ENCODE measurements around the gene LAMTOR2.

LAMTOR2 gene

GRCh38 chr1:156055281-156056048, 883 bp downstream of the LAMTOR2 start:
- Histone ChIP-seq H3K4me3 (ENCODE audit: insufficient read depth in 1 of 2, low read depth in 1 of 2, low read length in 2 of 2) (peak overlapping the region; percentile 81 to 96), H2BK12ac (ENCODE audit: low read length in 2 of 2) (no peak overlapping the region), H2BK5ac (ENCODE audit: low read depth, low read length, poor library complexity, severe bottlenecking) (no peak overlapping the region), H3K36me3 (ENCODE audit: control insufficient read depth in 1 of 2, insufficient read depth in 2 of 2, low read depth in 1 of 2, low read length in 2 of 2) (peaks cover 23 to 25% of the 10 kb centered on the region in 2 experiments), H3K18ac (ENCODE audit: low read depth in 1 of 2, low read length in 2 of 2) (peak overlapping the region; percentile 81 to 91), H3K79me1 (replicated peaks; ENCODE audit: low read length, poor library complexity, severe bottlenecking) (peaks cover 27% of the 10 kb centered on the region), H3K9me3 (ENCODE audit: control insufficient read depth, low read length) (no peaks in the 10 kb centered on the region), H3K4me1 (ENCODE audit: control insufficient read depth, insufficient read depth, low read depth, low read length) (peaks cover 8% of the 10 kb centered on the region), H3K9ac (ENCODE audit: low read length) (peak overlapping the region; percentile 93), H3K14ac (ENCODE audit: low read length in 2 of 2) (peak overlapping the region in 1 of 2 experiments; percentile 45), H3K4me2 (ENCODE audit: low read length, poor library complexity, severe bottlenecking) (peak overlapping the region; percentile 96), H2AK5ac (ENCODE audit: low read length, severe bottlenecking) (no peak overlapping the region), H2BK15ac (ENCODE audit: low read depth, poor library complexity, severe bottlenecking) (peak overlapping the region; percentile 60), H3K27ac (ENCODE audit: low read length, poor library complexity, severe bottlenecking) (no peak overlapping the region), H3K4ac (ENCODE audit: low read depth in 1 of 2, low read length in 2 of 2) (peak overlapping the region in 1 of 2 experiments; percentile 62), H4K91ac (ENCODE audit: low read length) (no peak overlapping the region), H3K23ac (ENCODE audit: low read length in 2 of 2) (peak overlapping the region in 1 of 2 experiments; percentile 83), H4K8ac (ENCODE audit: low read length) (peak overlapping the region; percentile 66), H2BK120ac (ENCODE audit: low read depth, low read length) (no peak overlapping the region), H2AFZ (ENCODE audit: low read depth, low read length) (peak overlapping the region; percentile 84), H3K27me3 (ENCODE audit: control insufficient read depth in 1 of 2, insufficient read depth in 1 of 2, low read length in 2 of 2) (no peaks in the 10 kb centered on the region)
- whole genome bisulfite sequencing = 27% methylated on average over 14 of the region's 17 CpGs
- peak; percentile 39 for DNase-seq

GRCh38 chr1:156056326-156056849, 1.8 kb downstream of the LAMTOR2 start:
- peaks cover 14 to 20% of the 10 kb centered on the region in 2 experiments for H3K36me3 ChIP-seq (ENCODE audit: control insufficient read depth in 1 of 2, insufficient read depth in 2 of 2, low read depth in 1 of 2, low read length in 2 of 2)
- H2BK15ac ChIP-seq (ENCODE audit: low read depth, poor library complexity, severe bottlenecking) = no peak overlapping the region
- no peak overlapping the region for H2BK120ac ChIP-seq (ENCODE audit: low read depth, low read length)
- H3K4me2 ChIP-seq (ENCODE audit: low read length, poor library complexity, severe bottlenecking) = no peak overlapping the region
- no peak overlapping the region for H3K27ac ChIP-seq (ENCODE audit: low read length, poor library complexity, severe bottlenecking)
- no peak overlapping the region for H4K8ac ChIP-seq (ENCODE audit: low read length)
- H3K9me3 ChIP-seq (ENCODE audit: control insufficient read depth, low read length) = no peaks in the 10 kb centered on the region
- no peaks in the 10 kb centered on the region for H3K27me3 ChIP-seq (ENCODE audit: control insufficient read depth in 1 of 2, insufficient read depth in 1 of 2, low read length in 2 of 2)
- H3K9ac ChIP-seq (ENCODE audit: low read length) = peak overlapping the region; percentile 93
- no peak overlapping the region for H2AK5ac ChIP-seq (ENCODE audit: low read length, severe bottlenecking)
- H3K4me1 ChIP-seq (ENCODE audit: control insufficient read depth, insufficient read depth, low read depth, low read length) = peaks cover 11% of the 10 kb centered on the region
- no peak overlapping the region for H3K14ac ChIP-seq (ENCODE audit: low read length in 2 of 2)
- H2BK12ac ChIP-seq (ENCODE audit: low read length in 2 of 2) = peak overlapping the region in 1 of 2 experiments; percentile 31
- WGBS = 100% methylated on average over 1 of the region's 1 CpG
- H2AFZ ChIP-seq (ENCODE audit: low read depth, low read length) = no peak overlapping the region
- H3K4me3 ChIP-seq (ENCODE audit: insufficient read depth in 1 of 2, low read depth in 1 of 2, low read length in 2 of 2) = no peak overlapping the region
- H3K79me1 ChIP-seq (replicated peaks; ENCODE audit: low read length, poor library complexity, severe bottlenecking) = peaks cover 18% of the 10 kb centered on the region
- H4K91ac ChIP-seq (ENCODE audit: low read length) = no peak overlapping the region
- no peak overlapping the region for H3K4ac ChIP-seq (ENCODE audit: low read depth in 1 of 2, low read length in 2 of 2)
- no peak overlapping the region for H3K18ac ChIP-seq (ENCODE audit: low read depth in 1 of 2, low read length in 2 of 2)
- no peak overlapping the region for H2BK5ac ChIP-seq (ENCODE audit: low read depth, low read length, poor library complexity, severe bottlenecking)
- peak overlapping the region in 1 of 2 experiments; percentile 75 for H3K23ac ChIP-seq (ENCODE audit: low read length in 2 of 2)
- DNase-seq = no peak

GRCh38 chr1:156060937-156061636, 6.5 kb downstream of the LAMTOR2 start, which contains the start of gene RAB25:
TSS of gene RAB25 (plus strand) at chr1:156061160. CDS start at chr1:156061401, 241 bp downstream.
- no peak within 1 kb of the TSS for H2BK120ac ChIP-seq (ENCODE audit: low read depth, low read length)
- DNase-seq = no peak
- no peak within 1 kb of the TSS for H3K18ac ChIP-seq (ENCODE audit: low read depth in 1 of 2, low read length in 2 of 2)
- peaks cover 12 to 20% of the 10 kb centered on the region in 2 experiments for H3K36me3 ChIP-seq (ENCODE audit: control insufficient read depth in 1 of 2, insufficient read depth in 2 of 2, low read depth in 1 of 2, low read length in 2 of 2)
- H3K4me2 ChIP-seq (ENCODE audit: low read length, poor library complexity, severe bottlenecking) = no peak within 1 kb of the TSS
- no peak within 1 kb of the TSS for H2BK12ac ChIP-seq (ENCODE audit: low read length in 2 of 2)
- no peak within 1 kb of the TSS for H3K4ac ChIP-seq (ENCODE audit: low read depth in 1 of 2, low read length in 2 of 2)
- no peak within 1 kb of the TSS for H2AFZ ChIP-seq (ENCODE audit: low read depth, low read length)
- peaks cover 5% of the 10 kb centered on the region for H3K79me1 ChIP-seq (replicated peaks; ENCODE audit: low read length, poor library complexity, severe bottlenecking)
- H4K91ac ChIP-seq (ENCODE audit: low read length) = no peak within 1 kb of the TSS
- no peak within 1 kb of the TSS for H2BK5ac ChIP-seq (ENCODE audit: low read depth, low read length, poor library complexity, severe bottlenecking)
- H3K23ac ChIP-seq (ENCODE audit: low read length in 2 of 2) = no peak within 1 kb of the TSS
- 42% methylated on average over 11 of the region's 11 CpGs for WGBS
- peaks cover 12% of the 10 kb centered on the region for H3K4me1 ChIP-seq (ENCODE audit: control insufficient read depth, insufficient read depth, low read depth, low read length)
- no peak within 1 kb of the TSS for H4K8ac ChIP-seq (ENCODE audit: low read length)
- H3K9me3 ChIP-seq (ENCODE audit: control insufficient read depth, low read length) = no peaks in the 10 kb centered on the region
- H3K27ac ChIP-seq (ENCODE audit: low read length, poor library complexity, severe bottlenecking) = no peak within 1 kb of the TSS
- no peak within 1 kb of the TSS for H3K14ac ChIP-seq (ENCODE audit: low read length in 2 of 2)
- H2AK5ac ChIP-seq (ENCODE audit: low read length, severe bottlenecking) = no peak within 1 kb of the TSS
- H3K27me3 ChIP-seq (ENCODE audit: control insufficient read depth in 1 of 2, insufficient read depth in 1 of 2, low read length in 2 of 2) = no peaks in the 10 kb centered on the region
- H3K9ac ChIP-seq (ENCODE audit: low read length) = no peak within 1 kb of the TSS
- H3K4me3 ChIP-seq (ENCODE audit: insufficient read depth in 1 of 2, low read depth in 1 of 2, low read length in 2 of 2) = no peak within 1 kb of the TSS
- no peak within 1 kb of the TSS for H2BK15ac ChIP-seq (ENCODE audit: low read depth, poor library complexity, severe bottlenecking)

GRCh38 chr1:156062189-156062588, 7.6 kb downstream of the LAMTOR2 start:
- no peak overlapping the region for H2BK15ac ChIP-seq (ENCODE audit: low read depth, poor library complexity, severe bottlenecking)
- no peak overlapping the region for H2BK120ac ChIP-seq (ENCODE audit: low read depth, low read length)
- no peak overlapping the region for H2BK12ac ChIP-seq (ENCODE audit: low read length in 2 of 2)
- H3K27ac ChIP-seq (ENCODE audit: low read length, poor library complexity, severe bottlenecking) = no peak overlapping the region
- 18% methylated on average over 1 of the region's 3 CpGs for WGBS
- H3K4me1 ChIP-seq (ENCODE audit: control insufficient read depth, insufficient read depth, low read depth, low read length) = peaks cover 12% of the 10 kb centered on the region
- peak; percentile 21 for DNase-seq
- H3K9me3 ChIP-seq (ENCODE audit: control insufficient read depth, low read length) = no peaks in the 10 kb centered on the region
- no peak overlapping the region for H3K4ac ChIP-seq (ENCODE audit: low read depth in 1 of 2, low read length in 2 of 2)
- H4K91ac ChIP-seq (ENCODE audit: low read length) = no peak overlapping the region
- H3K27me3 ChIP-seq (ENCODE audit: control insufficient read depth in 1 of 2, insufficient read depth in 1 of 2, low read length in 2 of 2) = no peaks in the 10 kb centered on the region
- no peak overlapping the region for H3K9ac ChIP-seq (ENCODE audit: low read length)
- H3K14ac ChIP-seq (ENCODE audit: low read length in 2 of 2) = no peak overlapping the region
- no peak overlapping the region for H3K23ac ChIP-seq (ENCODE audit: low read length in 2 of 2)
- no peak overlapping the region for H2BK5ac ChIP-seq (ENCODE audit: low read depth, low read length, poor library complexity, severe bottlenecking)
- H3K36me3 ChIP-seq (ENCODE audit: control insufficient read depth in 1 of 2, insufficient read depth in 2 of 2, low read depth in 1 of 2, low read length in 2 of 2) = peaks cover 12 to 16% of the 10 kb centered on the region in 2 experiments
- no peak overlapping the region for H2AFZ ChIP-seq (ENCODE audit: low read depth, low read length)
- peaks cover 2% of the 10 kb centered on the region for H3K79me1 ChIP-seq (replicated peaks; ENCODE audit: low read length, poor library complexity, severe bottlenecking)
- no peak overlapping the region for H3K4me3 ChIP-seq (ENCODE audit: insufficient read depth in 1 of 2, low read depth in 1 of 2, low read length in 2 of 2)
- H2AK5ac ChIP-seq (ENCODE audit: low read length, severe bottlenecking) = no peak overlapping the region
- no peak overlapping the region for H3K18ac ChIP-seq (ENCODE audit: low read depth in 1 of 2, low read length in 2 of 2)
- no peak overlapping the region for H4K8ac ChIP-seq (ENCODE audit: low read length)
- H3K4me2 ChIP-seq (ENCODE audit: low read length, poor library complexity, severe bottlenecking) = no peak overlapping the region
